ENCODE measurements around the gene CEP85L.

Gene CEP85L

DNA sequence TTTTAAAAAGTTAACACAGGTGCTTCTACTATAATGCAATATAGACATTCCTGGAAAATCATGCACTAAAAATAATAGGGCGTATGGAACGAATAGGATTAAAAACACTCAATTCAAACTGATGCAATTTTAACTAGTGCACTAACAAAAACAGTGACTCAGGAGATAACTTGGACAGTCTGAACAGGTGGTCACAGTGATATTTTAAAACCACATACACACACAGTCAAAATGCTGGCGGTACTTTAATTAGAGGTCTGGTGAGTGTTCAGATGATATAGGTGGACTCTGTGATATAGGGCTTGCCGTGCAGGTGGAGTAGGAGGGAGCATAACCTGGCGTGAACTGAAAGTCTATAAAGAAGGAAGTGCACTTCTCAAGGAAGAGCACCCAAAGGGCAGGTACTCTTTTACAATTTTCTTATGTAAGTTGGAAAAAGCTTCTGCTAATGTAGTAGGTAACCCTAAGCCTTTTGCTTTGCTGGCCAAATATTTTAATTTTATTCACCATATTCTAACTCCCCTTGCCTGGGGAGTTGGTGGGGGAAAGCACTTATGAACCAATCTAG is 145.2 kb downstream of the CEP85L start:
- H3K36me3 ChIP-seq (ENCODE audit: control insufficient read depth, insufficient read depth, low read length), result peaks cover 16% of the 10 kb centered on the region
- no peaks in the 10 kb centered on the region for H3K4me1 ChIP-seq (ENCODE audit: control insufficient read depth, insufficient read depth, low read length, poor library complexity, severe bottlenecking)
- H3K27me3 ChIP-seq (replicated peaks; ENCODE audit: control insufficient read depth, insufficient read depth, low read length, poor library complexity, severe bottlenecking), result no peaks in the 10 kb centered on the region
- H3K4me3 ChIP-seq (ENCODE audit: insufficient read depth, low read depth, low read length, poor library complexity, severe bottlenecking), result no peak overlapping the region
- H3K27ac ChIP-seq (ENCODE audit: insufficient read depth, low read length, poor library complexity, severe bottlenecking), result no peak overlapping the region
- no peaks in the 10 kb centered on the region for H3K9me3 ChIP-seq (ENCODE audit: control insufficient read depth, low read length)
- DNase-seq, result no peak

- Histone ChIP-seq H3K27me3 (replicated peaks; ENCODE audit: control insufficient read depth, insufficient read depth, low read length, poor library complexity, severe bottlenecking) (no peaks in the 10 kb centered on the region), H3K27ac (ENCODE audit: insufficient read depth, low read length, poor library complexity, severe bottlenecking) (no peak overlapping the region), H3K4me1 (ENCODE audit: control insufficient read depth, insufficient read depth, low read length, poor library complexity, severe bottlenecking) (no peaks in the 10 kb centered on the region), H3K9me3 (ENCODE audit: control insufficient read depth, low read length) (no peaks in the 10 kb centered on the region), H3K36me3 (ENCODE audit: control insufficient read depth, insufficient read depth, low read length) (peaks cover 21% of the 10 kb centered on the region), H3K4me3 (ENCODE audit: insufficient read depth, low read depth, low read length, poor library complexity, severe bottlenecking) (no peak overlapping the region)
- no peak for DNase-seq
Observed at GRCh38 chr6:118505656-118506055, 145.7 kb downstream of the CEP85L start.

DNA sequence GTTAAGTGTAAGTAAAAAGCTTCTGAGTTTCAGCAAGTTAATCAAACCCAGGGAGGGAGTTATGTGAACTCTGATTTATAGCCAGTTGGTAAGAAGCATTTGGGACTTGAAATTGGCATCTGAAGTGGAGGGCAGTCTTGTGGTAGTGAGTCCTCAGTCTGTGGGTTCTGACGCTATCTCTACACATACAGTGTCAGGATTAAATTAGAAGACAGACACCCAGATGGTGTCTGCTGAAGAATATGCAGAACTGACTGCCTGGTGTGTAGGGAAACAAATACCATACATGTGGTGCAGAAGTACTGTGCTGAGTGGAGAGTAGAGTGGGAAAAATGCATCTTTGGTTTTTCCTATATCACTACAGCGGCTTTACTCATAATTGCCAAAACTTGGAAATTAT is 146.8 kb downstream of the CEP85L start:
- Histone ChIP-seq H3K27ac (ENCODE audit: insufficient read depth, low read length, poor library complexity, severe bottlenecking) (no peak overlapping the region), H3K9me3 (ENCODE audit: control insufficient read depth, low read length) (no peaks in the 10 kb centered on the region), H3K36me3 (ENCODE audit: control insufficient read depth, insufficient read depth, low read length) (peaks cover 21% of the 10 kb centered on the region), H3K27me3 (replicated peaks; ENCODE audit: control insufficient read depth, insufficient read depth, low read length, poor library complexity, severe bottlenecking) (no peaks in the 10 kb centered on the region), H3K4me1 (ENCODE audit: control insufficient read depth, insufficient read depth, low read length, poor library complexity, severe bottlenecking) (no peaks in the 10 kb centered on the region), H3K4me3 (ENCODE audit: insufficient read depth, low read depth, low read length, poor library complexity, severe bottlenecking) (no peak overlapping the region)
- DNase-seq, result no peak

DNA sequence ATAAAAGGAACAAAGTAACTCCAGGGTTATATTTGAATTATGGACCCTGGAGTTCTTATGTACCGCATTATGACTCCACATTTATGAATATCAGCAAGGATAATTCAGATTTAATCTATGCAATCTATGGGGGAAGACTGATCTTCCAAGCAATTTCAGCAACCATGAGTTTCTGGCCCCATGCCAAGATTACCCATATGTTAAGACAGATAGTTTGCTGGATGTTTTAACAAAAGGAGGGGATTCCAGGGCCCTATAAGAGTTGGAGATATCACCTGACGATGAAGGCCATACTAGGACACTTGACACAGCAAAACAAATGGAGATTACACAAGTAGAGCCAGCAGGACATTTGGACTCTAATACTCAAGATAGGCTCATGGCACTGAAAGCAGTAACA is 149.2 kb downstream of the CEP85L start:
- H3K36me3 ChIP-seq (ENCODE audit: control insufficient read depth, insufficient read depth, low read length), result peaks cover 21% of the 10 kb centered on the region
- no peaks in the 10 kb centered on the region for H3K9me3 ChIP-seq (ENCODE audit: control insufficient read depth, low read length)
- H3K27ac ChIP-seq (ENCODE audit: insufficient read depth, low read length, poor library complexity, severe bottlenecking), result no peak overlapping the region
- H3K4me3 ChIP-seq (ENCODE audit: insufficient read depth, low read depth, low read length, poor library complexity, severe bottlenecking), result no peak overlapping the region
- no peak for DNase-seq
- no peaks in the 10 kb centered on the region for H3K27me3 ChIP-seq (replicated peaks; ENCODE audit: control insufficient read depth, insufficient read depth, low read length, poor library complexity, severe bottlenecking)
- H3K4me1 ChIP-seq (ENCODE audit: control insufficient read depth, insufficient read depth, low read length, poor library complexity, severe bottlenecking), result no peaks in the 10 kb centered on the region

DNA sequence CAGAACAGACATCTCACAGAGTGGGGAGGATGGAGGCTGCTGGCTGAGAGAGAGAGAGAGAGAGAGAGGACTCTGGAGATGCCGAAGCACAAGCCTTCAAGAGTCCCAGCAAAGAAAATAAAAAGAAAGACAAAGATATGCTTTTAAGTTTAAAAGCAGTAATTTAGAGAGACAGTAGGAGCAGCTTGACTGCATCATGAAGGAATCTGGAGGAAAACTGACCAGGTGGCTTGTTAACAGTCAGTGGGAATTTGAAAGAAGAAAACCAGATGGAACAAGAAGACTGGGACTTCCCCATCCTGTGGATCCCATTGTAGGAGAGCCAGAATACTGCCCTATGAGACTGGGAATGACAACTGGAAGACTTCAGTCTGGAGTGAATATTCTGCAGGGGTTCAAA is 149.6 kb downstream of the CEP85L start:
- Histone ChIP-seq H3K9me3 (ENCODE audit: control insufficient read depth, low read length) (no peaks in the 10 kb centered on the region), H3K4me1 (ENCODE audit: control insufficient read depth, insufficient read depth, low read length, poor library complexity, severe bottlenecking) (no peaks in the 10 kb centered on the region), H3K27me3 (replicated peaks; ENCODE audit: control insufficient read depth, insufficient read depth, low read length, poor library complexity, severe bottlenecking) (no peaks in the 10 kb centered on the region), H3K4me3 (ENCODE audit: insufficient read depth, low read depth, low read length, poor library complexity, severe bottlenecking) (no peak overlapping the region), H3K27ac (ENCODE audit: insufficient read depth, low read length, poor library complexity, severe bottlenecking) (no peak overlapping the region), H3K36me3 (ENCODE audit: control insufficient read depth, insufficient read depth, low read length) (peaks cover 21% of the 10 kb centered on the region)
- DNase-seq, result no peak

DNA sequence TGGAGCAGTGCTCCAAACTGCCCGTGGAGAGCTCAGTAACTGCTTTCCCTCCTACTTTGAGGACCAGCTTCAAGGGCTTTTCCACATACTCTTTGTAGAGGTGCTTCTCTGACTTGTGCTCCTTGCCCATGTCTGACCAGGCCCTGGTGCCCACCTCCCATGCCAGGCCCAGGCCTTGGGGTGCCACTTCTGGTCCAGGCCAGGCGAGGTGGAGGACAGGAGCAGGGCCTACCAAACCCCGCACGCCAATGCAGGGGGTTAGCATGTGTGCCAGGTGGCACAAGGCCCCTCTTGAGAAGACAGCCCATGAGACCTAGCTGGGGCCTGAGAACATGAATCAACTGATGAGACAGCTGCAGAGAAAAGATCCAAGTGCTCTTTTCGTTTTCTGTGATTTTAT is 150.3 kb downstream of the CEP85L start:
- no peaks in the 10 kb centered on the region for H3K9me3 ChIP-seq (ENCODE audit: control insufficient read depth, low read length)
- no peak overlapping the region for H3K27ac ChIP-seq (ENCODE audit: insufficient read depth, low read length, poor library complexity, severe bottlenecking)
- peaks cover 21% of the 10 kb centered on the region for H3K36me3 ChIP-seq (ENCODE audit: control insufficient read depth, insufficient read depth, low read length)
- DNase-seq, result no peak
- H3K4me1 ChIP-seq (ENCODE audit: control insufficient read depth, insufficient read depth, low read length, poor library complexity, severe bottlenecking), result no peaks in the 10 kb centered on the region
- no peak overlapping the region for H3K4me3 ChIP-seq (ENCODE audit: insufficient read depth, low read depth, low read length, poor library complexity, severe bottlenecking)
- no peaks in the 10 kb centered on the region for H3K27me3 ChIP-seq (replicated peaks; ENCODE audit: control insufficient read depth, insufficient read depth, low read length, poor library complexity, severe bottlenecking)

GRCh38 chr6:118500130-118501015 is 151.0 kb downstream of the CEP85L start:
- no peak for DNase-seq
- Histone ChIP-seq H3K27me3 (replicated peaks; ENCODE audit: control insufficient read depth, insufficient read depth, low read length, poor library complexity, severe bottlenecking) (no peaks in the 10 kb centered on the region), H3K4me1 (ENCODE audit: control insufficient read depth, insufficient read depth, low read length, poor library complexity, severe bottlenecking) (no peaks in the 10 kb centered on the region), H3K9me3 (ENCODE audit: control insufficient read depth, low read length) (no peaks in the 10 kb centered on the region), H3K36me3 (ENCODE audit: control insufficient read depth, insufficient read depth, low read length) (peaks cover 26% of the 10 kb centered on the region), H3K27ac (ENCODE audit: insufficient read depth, low read length, poor library complexity, severe bottlenecking) (no peak overlapping the region), H3K4me3 (ENCODE audit: insufficient read depth, low read depth, low read length, poor library complexity, severe bottlenecking) (no peak overlapping the region)

- no peak overlapping the region for H3K4me3 ChIP-seq (ENCODE audit: insufficient read depth, low read depth, low read length, poor library complexity, severe bottlenecking)
- peaks cover 27% of the 10 kb centered on the region for H3K36me3 ChIP-seq (ENCODE audit: control insufficient read depth, insufficient read depth, low read length)
- no peak overlapping the region for H3K27ac ChIP-seq (ENCODE audit: insufficient read depth, low read length, poor library complexity, severe bottlenecking)
- DNase-seq, result no peak
- no peaks in the 10 kb centered on the region for H3K27me3 ChIP-seq (replicated peaks; ENCODE audit: control insufficient read depth, insufficient read depth, low read length, poor library complexity, severe bottlenecking)
- no peaks in the 10 kb centered on the region for H3K4me1 ChIP-seq (ENCODE audit: control insufficient read depth, insufficient read depth, low read length, poor library complexity, severe bottlenecking)
- no peaks in the 10 kb centered on the region for H3K9me3 ChIP-seq (ENCODE audit: control insufficient read depth, low read length)
Observed at GRCh38 chr6:118495485-118496280, 155.7 kb downstream of the CEP85L start.

DNA sequence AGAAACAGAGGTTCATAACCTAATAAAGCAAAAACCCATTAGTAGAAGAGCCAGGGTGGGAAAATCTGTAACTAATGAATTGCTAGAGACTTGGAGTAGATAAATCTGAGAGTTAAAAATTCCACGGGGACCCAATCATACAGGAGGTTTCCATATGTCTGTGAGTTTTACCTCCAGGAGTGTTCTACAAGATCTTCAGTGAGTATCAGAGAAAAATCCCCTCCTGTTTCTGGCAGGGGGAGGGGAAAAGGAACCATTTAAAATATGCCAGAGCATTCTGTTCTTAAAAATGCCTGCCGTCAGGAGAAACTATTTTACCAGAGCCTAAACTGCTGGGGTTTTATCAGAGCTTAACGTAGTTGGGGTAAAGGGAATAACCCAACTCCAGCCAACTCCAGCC is 157.3 kb downstream of the CEP85L start:
- H3K9me3 ChIP-seq (ENCODE audit: control insufficient read depth, low read length), result no peaks in the 10 kb centered on the region
- H3K4me1 ChIP-seq (ENCODE audit: control insufficient read depth, insufficient read depth, low read length, poor library complexity, severe bottlenecking), result no peaks in the 10 kb centered on the region
- H3K4me3 ChIP-seq (ENCODE audit: insufficient read depth, low read depth, low read length, poor library complexity, severe bottlenecking), result no peak overlapping the region
- H3K36me3 ChIP-seq (ENCODE audit: control insufficient read depth, insufficient read depth, low read length), result peaks cover 41% of the 10 kb centered on the region
- no peak overlapping the region for H3K27ac ChIP-seq (ENCODE audit: insufficient read depth, low read length, poor library complexity, severe bottlenecking)
- H3K27me3 ChIP-seq (replicated peaks; ENCODE audit: control insufficient read depth, insufficient read depth, low read length, poor library complexity, severe bottlenecking), result no peaks in the 10 kb centered on the region
- DNase-seq, result no peak

- no peak overlapping the region for H3K4me3 ChIP-seq (ENCODE audit: insufficient read depth, low read depth, low read length, poor library complexity, severe bottlenecking)
- H3K4me1 ChIP-seq (ENCODE audit: control insufficient read depth, insufficient read depth, low read length, poor library complexity, severe bottlenecking), result no peaks in the 10 kb centered on the region
- H3K9me3 ChIP-seq (ENCODE audit: control insufficient read depth, low read length), result peaks cover 3% of the 10 kb centered on the region
- no peaks in the 10 kb centered on the region for H3K27me3 ChIP-seq (replicated peaks; ENCODE audit: control insufficient read depth, insufficient read depth, low read length, poor library complexity, severe bottlenecking)
- H3K36me3 ChIP-seq (ENCODE audit: control insufficient read depth, insufficient read depth, low read length), result peaks cover 50% of the 10 kb centered on the region
- H3K27ac ChIP-seq (ENCODE audit: insufficient read depth, low read length, poor library complexity, severe bottlenecking), result no peak overlapping the region
- DNase-seq, result no peak
Observed at GRCh38 chr6:118489990-118490389, 161.4 kb downstream of the CEP85L start.
